ENCODE data around the gene ATOSB.

Gene ATOSB, protein sequence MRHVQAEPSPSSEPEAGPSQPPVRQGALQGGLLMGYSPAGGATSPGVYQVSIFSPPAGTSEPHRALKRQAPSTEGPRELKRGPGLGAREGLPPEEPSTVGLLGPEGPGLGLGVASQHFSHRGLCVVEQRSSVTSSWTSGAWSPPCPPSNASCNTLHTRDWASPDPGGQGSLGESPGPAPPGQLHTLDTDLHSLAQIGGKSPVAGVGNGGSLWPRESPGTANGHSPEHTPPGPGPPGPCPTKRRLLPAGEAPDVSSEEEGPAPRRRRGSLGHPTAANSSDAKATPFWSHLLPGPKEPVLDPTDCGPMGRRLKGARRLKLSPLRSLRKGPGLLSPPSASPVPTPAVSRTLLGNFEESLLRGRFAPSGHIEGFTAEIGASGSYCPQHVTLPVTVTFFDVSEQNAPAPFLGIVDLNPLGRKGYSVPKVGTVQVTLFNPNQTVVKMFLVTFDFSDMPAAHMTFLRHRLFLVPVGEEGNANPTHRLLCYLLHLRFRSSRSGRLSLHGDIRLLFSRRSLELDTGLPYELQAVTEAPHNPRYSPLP

DNA sequence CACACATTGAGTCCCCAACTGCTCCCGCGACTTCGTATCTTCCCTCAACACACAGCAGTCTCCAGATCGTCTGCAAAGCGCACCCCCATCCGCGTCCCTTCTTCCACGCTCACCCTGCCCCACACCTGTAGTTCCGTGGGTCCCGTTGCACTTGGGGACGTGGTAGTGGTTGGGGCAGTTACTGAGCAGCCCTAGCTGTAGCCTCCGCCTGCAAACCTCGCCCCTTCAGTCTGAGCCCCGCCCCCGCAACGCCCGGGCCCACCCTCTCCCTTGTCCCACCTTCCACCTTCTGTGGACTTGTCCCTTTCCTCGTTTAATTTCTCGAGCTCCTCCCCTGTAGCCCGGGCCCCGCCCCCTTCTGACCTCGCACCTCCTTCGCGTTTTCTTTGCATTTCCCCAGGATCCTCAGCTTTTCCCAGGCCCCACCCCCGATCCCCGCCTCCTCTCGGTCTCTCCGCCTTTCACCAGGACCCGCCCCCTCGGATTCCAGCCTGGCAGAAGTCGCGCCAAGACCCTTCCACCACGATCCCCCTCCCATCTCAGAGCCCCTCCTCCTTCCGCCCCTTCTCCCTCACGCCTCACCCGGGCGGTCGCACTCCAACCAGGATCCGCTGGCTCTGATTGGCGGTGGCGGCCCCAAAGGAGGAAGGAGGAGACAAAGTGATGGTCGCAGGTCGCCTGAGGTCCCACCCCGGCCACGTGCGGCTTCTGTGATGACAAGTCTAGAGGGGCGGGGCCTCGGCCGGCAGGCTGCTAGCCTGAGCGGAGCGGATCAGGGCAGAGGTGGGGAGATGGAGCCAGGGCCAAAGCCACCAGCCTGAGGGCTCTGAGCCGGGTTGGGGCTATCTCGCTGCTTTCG is at the start of gene ATOSB:
ATOSB (minus strand) TSS at position 183 of the 859 bp plus-strand sequence. CDS start 7,588 bp downstream, outside the sequence.
- Histone ChIP-seq H3K9me3 (ENCODE audit: insufficient read depth, low read length, severe bottlenecking) (no peaks in the 10 kb centered on the region), H3K27me3 (ENCODE audit: insufficient read depth, low read length, poor library complexity) (no peaks in the 10 kb centered on the region), H3K36me3 (ENCODE audit: insufficient read depth, low read length) (no peaks in the 10 kb centered on the region), H3K9ac (ENCODE audit: low read depth, low read length) (peak within 1 kb of the TSS; percentile 51), H2AFZ (ENCODE audit: low read depth, low read length) (peak within 1 kb of the TSS; percentile 74), H3K27ac (ENCODE audit: low read length) (peak within 1 kb of the TSS; percentile 81), H3K4me1 (ENCODE audit: insufficient read depth, low read length) (peaks cover 49% of the 10 kb centered on the region), H3K79me2 (ENCODE audit: insufficient read depth, low read length) (no peaks in the 10 kb centered on the region), H3K4me2 (ENCODE audit: insufficient read depth, low read length) (peak within 1 kb of the TSS; percentile 92), H4K20me1 (ENCODE audit: insufficient read depth, low read length) (no peaks in the 10 kb centered on the region), H3K4me3 (ENCODE audit: low read depth in 1 of 2, low read length in 2 of 2) (peak within 1 kb of the TSS; percentile 15 to 65; a peak in 3 of 4 replicates)
- DNase-seq (peak; percentile 96), ATAC-seq (ENCODE audit: insufficient read depth, low read depth) (peak; percentile 66)
- TF ChIP-seq EZH2 (IDR thresholded peaks at IDR 0.05; ENCODE audit: borderline replicate concordance, low read depth, low read length, severe bottlenecking): no peak
- TF ChIP-seq, protein P1, sequence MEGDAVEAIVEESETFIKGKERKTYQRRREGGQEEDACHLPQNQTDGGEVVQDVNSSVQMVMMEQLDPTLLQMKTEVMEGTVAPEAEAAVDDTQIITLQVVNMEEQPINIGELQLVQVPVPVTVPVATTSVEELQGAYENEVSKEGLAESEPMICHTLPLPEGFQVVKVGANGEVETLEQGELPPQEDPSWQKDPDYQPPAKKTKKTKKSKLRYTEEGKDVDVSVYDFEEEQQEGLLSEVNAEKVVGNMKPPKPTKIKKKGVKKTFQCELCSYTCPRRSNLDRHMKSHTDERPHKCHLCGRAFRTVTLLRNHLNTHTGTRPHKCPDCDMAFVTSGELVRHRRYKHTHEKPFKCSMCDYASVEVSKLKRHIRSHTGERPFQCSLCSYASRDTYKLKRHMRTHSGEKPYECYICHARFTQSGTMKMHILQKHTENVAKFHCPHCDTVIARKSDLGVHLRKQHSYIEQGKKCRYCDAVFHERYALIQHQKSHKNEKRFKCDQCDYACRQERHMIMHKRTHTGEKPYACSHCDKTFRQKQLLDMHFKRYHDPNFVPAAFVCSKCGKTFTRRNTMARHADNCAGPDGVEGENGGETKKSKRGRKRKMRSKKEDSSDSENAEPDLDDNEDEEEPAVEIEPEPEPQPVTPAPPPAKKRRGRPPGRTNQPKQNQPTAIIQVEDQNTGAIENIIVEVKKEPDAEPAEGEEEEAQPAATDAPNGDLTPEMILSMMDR (IDR thresholded peaks at IDR 0.05; ENCODE audit: borderline replicate concordance, extremely low read depth, low read length, poor library complexity, severe bottlenecking): no peak

DNA sequence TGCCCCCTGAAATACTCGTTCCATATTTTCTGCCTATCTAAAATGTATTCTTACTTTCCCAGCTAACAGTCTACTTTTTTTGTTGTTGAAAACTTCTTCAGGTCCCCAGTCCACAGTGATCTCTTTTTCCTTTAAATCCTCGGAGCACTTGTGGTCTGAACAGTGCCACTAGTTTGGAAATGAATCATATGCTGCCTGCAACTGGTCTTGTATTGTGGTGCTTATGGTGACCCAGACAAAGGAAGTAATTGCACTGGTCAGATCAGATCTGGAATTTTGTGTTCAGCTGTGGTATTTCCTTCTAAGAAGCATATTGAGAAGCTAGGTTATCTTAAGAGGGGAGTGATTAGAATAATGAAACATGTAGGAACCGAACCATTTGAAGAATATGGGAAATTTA is 49.0 kb upstream of the ATOSB start:
- Histone ChIP-seq H3K9me3 (ENCODE audit: insufficient read depth, low read length, severe bottlenecking) (no peaks in the 10 kb centered on the region), H2AFZ (ENCODE audit: low read depth, low read length) (no peak overlapping the region), H3K27me3 (ENCODE audit: insufficient read depth, low read length, poor library complexity) (peaks cover 5% of the 10 kb centered on the region), H3K9ac (ENCODE audit: low read depth, low read length) (no peak overlapping the region), H3K4me2 (ENCODE audit: insufficient read depth, low read length) (no peak overlapping the region), H3K4me3 (ENCODE audit: low read depth in 1 of 2, low read length in 2 of 2) (no peak overlapping the region), H4K20me1 (ENCODE audit: insufficient read depth, low read length) (no peaks in the 10 kb centered on the region), H3K4me1 (ENCODE audit: insufficient read depth, low read length) (no peaks in the 10 kb centered on the region), H3K27ac (ENCODE audit: low read length) (no peak overlapping the region), H3K79me2 (ENCODE audit: insufficient read depth, low read length) (no peaks in the 10 kb centered on the region), H3K36me3 (ENCODE audit: insufficient read depth, low read length) (no peaks in the 10 kb centered on the region)
- no peak for ATAC-seq (ENCODE audit: insufficient read depth, low read depth)
- no peak for DNase-seq
- TF ChIP-seq, protein P1 (IDR thresholded peaks at IDR 0.05; ENCODE audit: borderline replicate concordance, extremely low read depth, low read length, poor library complexity, severe bottlenecking): no peak
- TF ChIP-seq EZH2 (IDR thresholded peaks at IDR 0.05; ENCODE audit: borderline replicate concordance, low read depth, low read length, severe bottlenecking): no peak

DNA sequence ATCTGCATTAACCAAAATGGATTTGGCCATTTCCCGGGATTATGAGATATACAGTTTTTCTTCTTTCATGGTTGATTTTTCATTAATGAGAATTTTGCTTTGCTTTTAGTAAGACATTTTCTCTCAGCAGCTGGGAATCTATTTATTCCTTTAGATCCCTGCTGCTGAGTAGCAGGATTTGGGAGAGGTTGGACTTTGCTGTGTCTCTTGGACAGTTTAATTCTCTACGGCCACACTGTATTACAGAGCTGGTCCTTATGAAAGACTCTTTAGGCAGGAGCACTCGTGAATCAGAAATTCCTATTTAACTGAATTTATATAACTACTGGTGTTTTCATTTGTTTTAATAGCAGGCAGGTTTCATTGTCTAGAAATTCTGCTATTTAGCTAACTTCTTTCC is 47.8 kb upstream of the ATOSB start:
- H3K4me3 ChIP-seq (ENCODE audit: low read depth in 1 of 2, low read length in 2 of 2): no peak overlapping the region

More for the DNA sequence above, 47.8 kb upstream of the ATOSB start:
- Histone ChIP-seq H3K27ac (ENCODE audit: low read length) (no peak overlapping the region), H3K4me1 (ENCODE audit: insufficient read depth, low read length) (no peaks in the 10 kb centered on the region), H3K79me2 (ENCODE audit: insufficient read depth, low read length) (no peaks in the 10 kb centered on the region), H3K9me3 (ENCODE audit: insufficient read depth, low read length, severe bottlenecking) (no peaks in the 10 kb centered on the region), H3K27me3 (ENCODE audit: insufficient read depth, low read length, poor library complexity) (peaks cover 5% of the 10 kb centered on the region), H3K36me3 (ENCODE audit: insufficient read depth, low read length) (no peaks in the 10 kb centered on the region), H3K9ac (ENCODE audit: low read depth, low read length) (no peak overlapping the region), H3K4me2 (ENCODE audit: insufficient read depth, low read length) (no peak overlapping the region), H2AFZ (ENCODE audit: low read depth, low read length) (no peak overlapping the region), H4K20me1 (ENCODE audit: insufficient read depth, low read length) (no peaks in the 10 kb centered on the region)
- TF ChIP-seq EZH2 (IDR thresholded peaks at IDR 0.05; ENCODE audit: borderline replicate concordance, low read depth, low read length, severe bottlenecking): no peak
- TF ChIP-seq, protein P1 (IDR thresholded peaks at IDR 0.05; ENCODE audit: borderline replicate concordance, extremely low read depth, low read length, poor library complexity, severe bottlenecking): no peak
- ATAC-seq (ENCODE audit: insufficient read depth, low read depth): no peak
- no peak for DNase-seq
